ENCODE data around the gene FAT1.

The FAT1 gene

GRCh38 chr4:186604124-186604807 lies 119.4 kb downstream of the FAT1 start:
- DNase-seq, result peak; percentile 22

GRCh38 chr4:186602978-186603377 lies 120.7 kb downstream of the FAT1 start:
- DNase-seq, result no peak

GRCh38 chr4:186599483-186599882 lies 124.2 kb downstream of the FAT1 start:
- no peak for DNase-seq

- no peak for DNase-seq
Measured at GRCh38 chr4:186598686-186599085, 125.0 kb downstream of the FAT1 start.

- no peak for DNase-seq
Measured at GRCh38 chr4:186596850-186597390, 126.7 kb downstream of the FAT1 start.

GRCh38 chr4:186596346-186596745 lies 127.3 kb downstream of the FAT1 start:
- DNase-seq, result no peak

GRCh38 chr4:186593587-186593973 lies 130.1 kb downstream of the FAT1 start:
- no peak for DNase-seq

GRCh38 chr4:186592966-186593586 lies 130.6 kb downstream of the FAT1 start:
- DNase-seq, result no peak

- no peak for DNase-seq
Measured at GRCh38 chr4:186592445-186592844, 131.2 kb downstream of the FAT1 start.

- DNase-seq, result no peak
Measured at GRCh38 chr4:186591651-186592050, 132.0 kb downstream of the FAT1 start.

GRCh38 chr4:186588503-186588902 lies 135.2 kb downstream of the FAT1 start:
- no peak for DNase-seq

GRCh38 chr4:186587416-186588018 lies 136.1 kb downstream of the FAT1 start:
- DNase-seq, result no peak

GRCh38 chr4:186586205-186586604 lies 137.5 kb downstream of the FAT1 start:
- DNase-seq, result no peak

- no peak for DNase-seq
Measured at GRCh38 chr4:186584912-186585311, 138.7 kb downstream of the FAT1 start.

GRCh38 chr4:186581421-186581820 lies 142.2 kb downstream of the FAT1 start:
- DNase-seq, result no peak

- no peak for DNase-seq
Measured at GRCh38 chr4:186580669-186581068, 143.0 kb downstream of the FAT1 start.

- DNase-seq, result no peak
Measured at GRCh38 chr4:186570193-186570996, 153.3 kb downstream of the FAT1 start.

GRCh38 chr4:186569533-186570192 lies 154.0 kb downstream of the FAT1 start:
- no peak for DNase-seq

GRCh38 chr4:186566068-186566467 lies 157.6 kb downstream of the FAT1 start:
- no peak for DNase-seq

- DNase-seq, result no peak
Measured at GRCh38 chr4:186563761-186564160, 159.9 kb downstream of the FAT1 start.

GRCh38 chr4:186561748-186562147 lies 161.9 kb downstream of the FAT1 start:
- no peak for DNase-seq

- no peak for DNase-seq
Measured at GRCh38 chr4:186560647-186561046, 163.0 kb downstream of the FAT1 start.

GRCh38 chr4:186557486-186557885 lies 166.2 kb downstream of the FAT1 start:
- DNase-seq, result no peak
